Right renal pelvis (tissue), 4 donors: ENCODE data around the gene EPHA4. TPM values are rescaled to one million over a fixed set of nuclear protein-coding genes. Genes with fewer than 3 reads are reported as not detected.
A peak's percentile ranks its signal among the peaks of the same experiment; 100 is the strongest.

Source experiments
- DNase-seq, 4 donors: peaks; one replicate each; pipeline ENCODE4 v3.0.0-alpha.2; 2013; ENCODE audit warnings: low read depth in 4 of 4, low spot score in 3 of 4, missing footprints in 1 of 4
- polyA plus RNA-seq, 4 donors: library from polyadenylated mRNA; unstranded; fragments of 120-200 nt; gene quantifications; one replicate each; pipeline ENCODE4 v1.2.1, GENCODE V29; 2013; ENCODE audit not compliant: insufficient read length in 4 of 4

EPHA4 gene
- polyA plus RNA-seq: 10 to 100 TPM; 51.1 to 69.1 (median 63.8) TPM

- DNase-seq: peak; percentile 80 to 87 (median 84)
These were observed at the start of gene EPHA4 for GRCh38 chr2:221572219-221572820. Gene EPHA4 (minus strand): TSS chr2:221572304. CDS start chr2:221572248, 56 bp downstream.

DNA sequence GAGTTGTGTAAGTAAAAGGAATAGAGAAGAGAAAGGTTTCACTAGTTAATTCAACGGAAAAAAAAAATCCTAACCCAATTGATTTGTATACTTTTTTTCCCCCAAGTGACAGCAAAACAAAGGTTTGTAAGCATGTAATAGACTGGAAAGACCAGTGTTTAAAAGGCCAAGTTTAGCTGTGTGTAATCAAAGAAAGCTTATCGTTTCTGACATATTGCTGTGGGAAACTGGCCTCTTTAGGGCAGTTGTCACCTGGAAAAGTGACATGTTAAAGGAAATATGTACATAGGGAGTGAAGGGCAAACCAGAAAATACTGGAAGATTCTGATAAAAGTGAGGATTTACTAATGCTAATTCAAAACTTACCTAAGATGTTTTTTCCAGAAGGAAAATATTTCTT, 45.9 kb upstream of the EPHA4 start:
- DNase-seq: no peak

- no peak for DNase-seq
These were observed 44.5 kb upstream of the EPHA4 start for GRCh38 chr2:221616561-221616960.

GRCh38 chr2:221614274-221614673, 42.2 kb upstream of the EPHA4 start:
- no peak for DNase-seq

DNA sequence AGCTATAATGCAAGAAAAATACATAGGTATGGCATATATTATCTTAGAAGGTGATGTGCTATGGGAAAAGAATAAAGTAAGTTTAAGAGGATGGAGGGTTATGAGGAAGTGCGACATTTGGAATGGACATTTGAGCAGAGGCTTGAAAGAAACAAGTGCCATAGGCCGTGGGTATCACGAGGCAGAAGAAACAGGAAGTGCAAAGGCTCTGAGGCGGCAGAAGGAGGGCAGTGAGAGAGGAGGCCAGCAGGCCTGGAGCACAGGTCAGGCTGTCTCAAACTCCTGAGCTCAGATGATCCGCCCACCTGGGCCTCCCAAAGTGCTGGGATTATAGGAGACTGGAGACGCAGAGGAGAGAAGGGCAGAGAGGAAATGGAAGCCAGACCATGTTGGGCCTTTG, 40.7 kb upstream of the EPHA4 start:
- no peak for DNase-seq

DNA sequence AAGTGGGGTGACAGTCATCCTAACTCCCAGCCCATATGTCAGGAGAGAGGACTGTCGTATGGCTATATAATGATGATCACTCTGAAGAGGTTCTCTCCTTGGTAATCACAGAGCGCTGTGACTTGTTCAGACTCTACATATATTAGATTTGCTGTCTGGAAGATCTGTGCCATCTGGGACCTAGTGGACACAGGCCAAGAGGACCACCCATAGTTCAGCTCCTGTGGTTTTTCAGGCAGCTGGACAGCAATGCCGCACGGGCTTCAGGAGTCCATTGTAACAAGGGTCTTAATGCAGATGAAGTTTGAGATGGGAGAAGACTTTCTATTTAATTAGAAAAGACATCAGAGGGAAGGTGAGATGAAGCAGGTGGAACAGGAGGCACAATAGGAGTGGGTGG, 40.1 kb upstream of the EPHA4 start:
- no peak for DNase-seq

DNA sequence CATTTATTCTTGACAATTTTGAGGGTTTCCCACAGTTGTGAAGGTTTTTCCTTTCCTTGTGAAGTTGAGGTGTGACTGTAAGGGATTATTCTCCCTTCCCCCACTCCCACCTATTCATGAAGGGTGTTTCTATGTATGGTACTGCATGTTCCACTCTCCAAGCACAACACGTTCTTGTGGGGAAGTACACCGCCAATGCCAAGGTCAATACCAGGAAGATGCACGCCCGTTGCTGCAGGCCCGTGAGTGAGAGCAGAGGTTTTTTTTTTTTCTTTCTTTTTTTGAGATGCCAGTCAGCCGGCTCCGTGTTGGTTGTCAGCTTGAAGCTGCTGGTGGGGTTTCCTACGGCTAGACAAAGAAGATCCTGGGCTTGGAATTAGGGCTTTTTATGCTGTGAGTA, 38.6 kb upstream of the EPHA4 start:
- DNase-seq: no peak

DNA sequence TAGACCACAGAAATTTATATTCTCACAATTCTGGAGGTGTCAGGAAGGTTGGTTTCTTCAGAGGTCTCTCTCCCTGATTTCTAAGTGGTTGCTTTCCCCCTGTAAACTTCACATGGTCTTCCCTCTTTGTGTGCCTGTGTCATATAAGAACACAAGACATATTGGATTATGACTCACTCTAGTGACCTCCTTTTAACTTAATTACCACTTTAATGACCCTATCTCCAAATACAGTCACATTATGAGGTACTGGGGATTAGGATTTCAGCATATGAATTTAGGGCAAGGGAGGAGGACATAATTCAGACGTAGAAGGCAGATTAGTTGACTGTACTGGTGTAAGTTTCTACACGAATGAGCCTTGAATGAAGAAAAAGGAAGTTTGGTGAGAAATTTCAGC, 38.2 kb upstream of the EPHA4 start:
- DNase-seq: no peak

DNA sequence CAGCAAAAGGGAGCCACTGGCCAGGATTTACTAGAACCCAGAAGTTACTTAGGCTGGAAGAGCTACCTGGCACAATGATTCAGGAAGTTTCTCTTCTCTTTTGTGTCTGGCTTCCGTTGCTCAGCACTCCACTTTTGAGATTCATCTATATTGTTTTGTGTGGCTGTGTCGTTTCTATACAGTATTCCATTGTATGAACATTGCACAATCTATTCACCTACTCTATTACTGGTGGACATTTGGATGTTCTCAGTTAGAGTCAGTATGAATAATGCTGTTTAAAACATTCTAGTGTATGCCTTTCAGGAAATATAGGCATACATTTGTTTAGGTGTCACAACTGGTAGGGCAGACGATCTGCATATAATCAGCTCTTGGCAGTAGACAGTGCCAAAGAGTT, 36.3 kb upstream of the EPHA4 start:
- DNase-seq: no peak

DNA sequence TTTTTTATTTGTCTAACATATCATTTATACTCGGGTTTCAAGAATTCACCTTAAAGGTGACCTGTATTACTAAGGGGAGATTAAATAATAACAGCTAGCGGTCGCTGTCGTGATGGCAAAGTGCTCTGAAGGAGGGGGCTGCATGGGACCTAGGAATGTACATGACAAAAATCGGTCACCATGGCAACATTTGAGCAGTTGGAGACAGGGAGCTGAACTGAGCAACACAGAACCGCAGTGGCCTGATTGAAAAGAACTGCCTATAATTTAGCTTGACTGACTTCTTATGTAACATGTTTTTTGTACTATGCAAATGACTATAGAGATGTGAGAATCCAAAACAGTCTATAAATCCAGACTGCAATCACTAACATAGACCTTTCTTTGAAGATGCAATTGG, 34.3 kb upstream of the EPHA4 start:
- no peak for DNase-seq

- no peak for DNase-seq
These were observed 33.7 kb upstream of the EPHA4 start for GRCh38 chr2:221605751-221606240.

DNA sequence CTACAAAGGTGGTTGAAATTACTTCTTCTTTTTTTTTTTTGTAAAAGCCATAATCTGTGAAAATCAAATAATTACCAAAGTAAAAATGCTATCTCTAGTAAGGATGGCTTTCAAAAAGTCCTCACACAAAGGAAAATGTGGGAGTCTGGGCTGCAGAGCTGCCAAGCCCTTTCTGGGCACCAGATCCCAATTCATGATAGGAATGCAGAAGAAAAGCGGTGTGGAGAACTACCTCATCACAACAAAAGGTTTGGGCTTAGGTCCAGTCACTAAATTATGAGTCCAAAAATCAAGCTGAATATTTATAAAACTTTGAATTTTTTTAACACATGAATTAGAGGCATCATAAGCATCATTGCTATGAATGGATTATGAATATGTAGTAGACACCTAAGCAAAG, 30.8 kb upstream of the EPHA4 start:
- no peak for DNase-seq

GRCh38 chr2:221601376-221601775, 29.3 kb upstream of the EPHA4 start:
- no peak for DNase-seq

GRCh38 chr2:221600388-221600787, 28.3 kb upstream of the EPHA4 start:
- DNase-seq: no peak

DNA sequence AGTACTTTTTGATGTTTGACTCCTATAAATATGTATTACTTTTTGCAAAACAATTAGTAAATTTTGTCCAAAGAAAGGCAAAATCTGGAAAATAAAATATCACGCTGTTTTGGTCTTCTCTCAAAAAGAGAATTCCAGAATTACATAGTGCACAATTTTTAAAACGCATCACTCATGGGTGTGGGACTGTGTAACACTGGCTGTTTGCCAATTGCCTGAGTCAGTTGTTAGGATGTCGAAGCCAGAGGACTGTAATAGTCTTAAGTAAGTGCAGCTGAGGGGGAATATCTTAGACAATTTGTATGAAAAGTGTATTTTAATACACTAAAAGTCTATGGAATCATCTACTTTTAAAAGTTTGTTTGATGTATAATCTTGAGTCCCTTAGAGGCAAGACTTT, 24.1 kb upstream of the EPHA4 start:
- no peak for DNase-seq

- DNase-seq: no peak
These were observed 18.8 kb upstream of the EPHA4 start for GRCh38 chr2:221590861-221591365.

- no peak for DNase-seq
These were observed 17.6 kb upstream of the EPHA4 start for GRCh38 chr2:221589696-221590095.

DNA sequence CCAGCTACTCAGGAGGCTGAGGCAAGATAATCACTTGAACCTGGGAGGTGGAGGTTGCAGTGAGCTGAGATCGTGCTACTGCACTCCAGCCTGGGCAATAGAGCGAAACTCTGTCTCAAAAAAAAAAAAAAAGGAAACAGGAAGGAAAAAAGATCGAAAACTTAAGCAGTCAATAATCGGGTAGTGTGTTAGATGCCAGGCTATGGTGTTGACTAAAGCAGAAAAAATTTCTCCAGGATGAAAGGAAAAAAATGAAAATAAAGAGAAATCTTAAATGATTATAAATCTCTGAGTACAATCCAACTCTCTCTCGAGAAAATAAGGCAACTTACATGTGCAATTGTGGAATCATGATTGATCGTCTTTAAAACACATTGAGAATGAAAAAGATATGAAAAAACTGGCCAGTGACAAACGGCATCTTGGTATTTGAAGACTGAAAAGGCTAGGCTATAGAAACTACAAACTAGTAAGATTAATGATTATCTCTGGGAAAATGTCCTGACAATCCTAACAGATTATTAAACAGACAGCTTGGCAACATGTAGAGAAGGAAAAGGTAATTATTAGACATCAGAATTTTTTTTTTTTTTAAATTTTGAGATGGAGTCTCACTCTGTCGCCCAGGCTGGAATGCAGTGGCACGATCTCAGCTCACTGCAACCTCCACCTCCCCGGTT, 16.3 kb upstream of the EPHA4 start:
- no peak for DNase-seq

GRCh38 chr2:221581986-221582385, 9.9 kb upstream of the EPHA4 start:
- no peak for DNase-seq

- DNase-seq: no peak
These were observed 2.1 kb upstream of the EPHA4 start for GRCh38 chr2:221574231-221574570.

DNA sequence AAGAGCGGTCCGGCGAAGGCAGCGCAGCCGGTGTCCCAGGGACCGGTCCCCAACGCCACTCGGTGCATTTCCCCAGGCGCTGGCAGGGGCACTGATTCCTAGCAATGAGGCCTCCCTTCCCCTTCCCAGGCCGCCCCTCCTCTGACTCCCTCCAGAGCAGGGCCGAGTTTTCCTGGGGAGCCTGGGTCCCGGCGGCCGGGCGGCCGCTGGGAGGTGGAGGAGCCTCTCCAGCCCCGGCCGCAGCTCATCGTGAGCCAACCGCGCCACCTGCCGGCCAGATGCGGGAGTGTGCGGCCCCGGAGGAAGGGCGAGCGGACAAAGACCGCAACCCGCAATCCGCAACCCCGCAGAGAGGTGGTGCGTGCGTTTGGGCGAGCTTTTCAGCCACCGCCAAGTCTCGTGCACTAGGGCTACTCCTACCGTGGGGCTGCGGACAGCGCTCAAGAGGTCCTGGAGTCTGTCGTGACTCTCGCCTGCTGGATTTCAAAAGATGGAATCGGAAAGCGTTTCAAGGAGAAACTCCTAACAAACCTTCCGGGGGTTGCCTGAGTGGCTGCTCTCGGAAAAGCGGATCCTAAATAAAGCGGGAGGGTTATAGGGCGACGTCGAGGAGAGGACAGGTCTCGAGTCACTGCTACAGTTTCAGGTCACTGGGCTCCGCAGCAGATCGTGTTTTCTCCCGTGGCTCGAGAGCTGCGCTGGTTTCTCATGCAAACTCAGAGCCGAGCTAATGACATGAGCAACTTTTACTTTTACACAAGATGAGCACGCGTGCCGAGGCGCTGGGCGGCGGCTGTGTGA, 1.5 kb upstream of the EPHA4 start:
- peak; percentile 84 to 85 (median 84) for DNase-seq
